Astrocyte of the spinal cord (primary cell): Measurements from ENCODE around the gene SMIM33.

ENCODE experiments used
- DNase-seq: peaks from one replicate; pipeline ENCODE4 v3.0.0; 2011; ENCODE audit warnings: low read depth, low spot score
- H3K4me3 ChIP-seq: 2 replicates; pipeline ENCODE4 v1.5.1; 2011; ENCODE audit warnings: low read depth, mild to moderate bottlenecking, low read length, moderate library complexity
- in situ Hi-C: cut with HindIII; loops from 2 replicates; pipeline ENCODE4 v1.10.0; 2017; ENCODE audit warnings: low sequenced_read_pairs
- TF ChIP-seq, protein P1 (sequence below): IDR thresholded peaks from 2 replicates; pipeline ENCODE4 v1.5.1; 2012; ENCODE audit warnings: low read depth, mild to moderate bottlenecking, low read length, inconsistent platforms

The SMIM33 gene

DNA sequence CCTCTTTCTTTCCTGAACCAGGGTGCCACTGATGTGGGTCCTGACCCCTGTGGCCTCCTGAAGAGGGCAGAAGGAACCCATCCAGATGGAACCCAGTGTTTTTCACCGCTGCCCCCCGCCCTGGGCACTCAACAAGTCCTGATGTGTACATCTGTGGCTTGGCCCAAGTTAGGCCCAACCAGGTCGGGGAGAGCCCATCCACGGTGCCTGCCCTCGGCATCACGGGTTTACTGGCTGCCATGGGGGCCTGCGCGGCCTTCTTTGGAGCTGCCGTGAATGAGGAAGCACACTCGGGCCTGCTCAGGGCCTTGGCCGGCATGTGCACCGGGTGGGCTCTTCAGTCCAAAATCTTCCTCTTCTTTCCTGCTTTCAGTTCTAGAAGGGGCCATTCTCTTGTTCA lies 14.0 kb upstream of the SMIM33 start:
- in situ Hi-C loops, result no loop called here
- no peak for DNase-seq
- H3K4me3 ChIP-seq, result no peak overlapping the region
- TF ChIP-seq, protein P1, sequence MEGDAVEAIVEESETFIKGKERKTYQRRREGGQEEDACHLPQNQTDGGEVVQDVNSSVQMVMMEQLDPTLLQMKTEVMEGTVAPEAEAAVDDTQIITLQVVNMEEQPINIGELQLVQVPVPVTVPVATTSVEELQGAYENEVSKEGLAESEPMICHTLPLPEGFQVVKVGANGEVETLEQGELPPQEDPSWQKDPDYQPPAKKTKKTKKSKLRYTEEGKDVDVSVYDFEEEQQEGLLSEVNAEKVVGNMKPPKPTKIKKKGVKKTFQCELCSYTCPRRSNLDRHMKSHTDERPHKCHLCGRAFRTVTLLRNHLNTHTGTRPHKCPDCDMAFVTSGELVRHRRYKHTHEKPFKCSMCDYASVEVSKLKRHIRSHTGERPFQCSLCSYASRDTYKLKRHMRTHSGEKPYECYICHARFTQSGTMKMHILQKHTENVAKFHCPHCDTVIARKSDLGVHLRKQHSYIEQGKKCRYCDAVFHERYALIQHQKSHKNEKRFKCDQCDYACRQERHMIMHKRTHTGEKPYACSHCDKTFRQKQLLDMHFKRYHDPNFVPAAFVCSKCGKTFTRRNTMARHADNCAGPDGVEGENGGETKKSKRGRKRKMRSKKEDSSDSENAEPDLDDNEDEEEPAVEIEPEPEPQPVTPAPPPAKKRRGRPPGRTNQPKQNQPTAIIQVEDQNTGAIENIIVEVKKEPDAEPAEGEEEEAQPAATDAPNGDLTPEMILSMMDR, result no peak

DNA sequence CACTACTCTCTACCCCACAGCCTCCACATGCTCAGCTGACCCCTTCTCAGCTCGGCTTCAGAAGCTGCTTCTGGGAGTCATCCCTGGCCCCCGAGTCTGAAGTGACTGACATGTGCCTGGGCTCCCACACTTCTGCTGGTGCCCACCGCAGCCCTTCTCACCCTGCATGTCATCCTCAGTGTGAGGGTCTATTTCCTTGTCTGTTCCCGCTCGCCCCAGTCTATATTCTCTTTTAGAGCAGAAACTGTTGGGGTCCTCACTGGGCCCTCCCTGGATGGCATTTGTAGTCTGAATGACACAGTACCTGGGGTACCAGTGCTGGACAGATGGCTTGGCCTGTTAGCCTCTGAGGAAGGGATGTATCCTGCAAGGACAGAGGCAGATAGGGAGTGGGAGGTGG lies 13.6 kb upstream of the SMIM33 start:
- TF ChIP-seq, protein P1, result no peak
- H3K4me3 ChIP-seq, result no peak overlapping the region
- in situ Hi-C loops, result no loop called here
- no peak for DNase-seq

DNA sequence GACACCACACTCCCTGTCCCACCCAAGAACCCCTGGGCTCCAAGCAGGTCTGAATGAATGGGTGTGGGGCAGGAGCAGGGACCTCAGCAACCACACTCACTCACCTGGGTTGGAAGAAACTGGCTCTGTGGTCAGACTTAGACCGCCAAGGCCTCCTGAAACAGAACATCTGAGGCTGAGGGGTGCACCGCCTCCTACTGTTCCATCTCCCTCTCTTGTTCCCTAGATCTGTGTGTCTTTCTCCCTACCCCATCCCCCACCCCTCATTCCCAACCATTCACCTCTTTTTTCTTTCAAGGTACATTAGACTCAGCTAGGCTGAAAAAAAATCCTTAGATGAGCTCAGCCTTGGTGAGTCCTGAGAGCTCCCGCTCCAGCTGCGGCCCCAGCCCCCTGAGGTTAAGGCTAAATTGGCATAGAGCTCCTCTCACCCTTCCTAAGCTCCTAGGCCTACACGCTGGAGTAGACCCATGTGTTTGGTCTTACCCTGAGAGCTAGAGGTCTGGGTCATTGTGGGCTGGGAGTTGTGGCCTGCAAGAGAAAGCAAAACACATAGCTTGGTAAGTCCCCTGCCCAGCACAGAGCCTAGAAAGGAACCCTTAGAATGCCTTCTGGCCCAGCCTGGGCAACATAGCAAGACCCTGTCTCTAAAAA lies 13.0 kb upstream of the SMIM33 start:
- TF ChIP-seq, protein P1, result no peak
- no peak overlapping the region for H3K4me3 ChIP-seq
- DNase-seq, result no peak
- in situ Hi-C loops, result no loop called here

DNA sequence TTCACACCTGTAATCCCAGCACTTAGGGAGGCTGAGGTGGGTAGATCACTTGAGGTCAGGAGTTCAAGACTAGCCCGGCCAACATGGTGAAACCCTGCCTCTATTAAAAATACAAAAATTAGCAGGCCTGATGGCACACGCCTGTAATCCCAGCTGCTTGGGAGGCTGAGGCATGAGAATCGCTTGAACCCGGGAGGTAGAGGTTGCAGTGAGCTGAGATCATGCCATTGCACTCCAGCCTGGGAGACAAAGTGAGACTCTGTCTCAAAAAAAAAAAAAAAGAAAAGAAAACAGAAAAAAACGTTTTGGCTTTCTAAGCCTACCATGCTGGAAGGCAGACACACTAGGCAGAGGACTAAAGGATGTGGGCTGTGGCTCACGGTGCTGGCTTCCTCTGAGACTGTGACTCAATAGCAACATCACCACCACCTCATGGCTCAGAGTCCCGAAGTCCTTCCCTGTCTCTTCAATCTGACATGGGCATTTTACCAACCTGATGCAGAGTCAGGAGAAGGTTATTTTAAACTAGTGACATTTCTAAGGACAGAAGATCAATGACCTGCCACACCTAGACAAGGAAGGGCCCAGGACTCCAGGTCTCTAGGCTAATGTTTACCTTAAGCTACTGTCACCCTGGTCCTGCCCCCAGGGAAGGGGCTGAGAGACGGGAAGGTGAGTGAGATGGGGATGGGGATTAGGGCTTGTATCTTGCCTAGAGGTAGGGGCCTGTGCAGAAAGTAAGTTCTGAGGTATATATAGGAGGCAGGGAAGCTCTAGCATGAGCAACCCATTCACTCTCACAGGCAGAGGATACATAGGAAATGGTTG lies 12.0 kb upstream of the SMIM33 start:
- peak; percentile 91 for DNase-seq
- in situ Hi-C loops, result no loop called here
- no peak overlapping the region for H3K4me3 ChIP-seq
- TF ChIP-seq, protein P1, result no peak

DNA sequence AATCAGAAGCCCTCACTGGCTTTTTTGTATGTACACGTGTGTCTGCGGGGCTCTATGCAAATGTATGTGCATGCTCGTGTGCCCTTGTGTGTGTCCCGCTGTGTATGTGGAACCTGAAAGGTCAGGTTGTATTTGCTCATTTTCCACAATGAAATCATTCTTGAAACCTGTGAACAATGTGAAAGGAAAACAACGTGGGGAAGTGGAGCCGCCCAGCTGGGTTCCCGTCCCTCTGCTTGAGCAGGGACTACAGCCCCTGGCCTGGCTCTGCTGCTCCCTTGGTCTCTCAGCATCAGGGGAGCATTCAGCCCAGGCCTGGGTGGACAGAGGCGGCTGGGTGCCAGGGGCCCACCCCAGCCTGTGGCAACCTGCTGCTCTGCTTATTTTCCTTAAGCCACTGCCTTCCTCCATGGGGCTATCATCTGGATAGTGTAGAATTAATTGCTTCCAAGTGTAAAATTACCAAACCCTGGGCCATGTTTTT lies 11.3 kb upstream of the SMIM33 start:
- no peak overlapping the region for H3K4me3 ChIP-seq
- DNase-seq, result peak; percentile 83
- TF ChIP-seq, protein P1, result no peak
- in situ Hi-C loops, result no loop called here

DNA sequence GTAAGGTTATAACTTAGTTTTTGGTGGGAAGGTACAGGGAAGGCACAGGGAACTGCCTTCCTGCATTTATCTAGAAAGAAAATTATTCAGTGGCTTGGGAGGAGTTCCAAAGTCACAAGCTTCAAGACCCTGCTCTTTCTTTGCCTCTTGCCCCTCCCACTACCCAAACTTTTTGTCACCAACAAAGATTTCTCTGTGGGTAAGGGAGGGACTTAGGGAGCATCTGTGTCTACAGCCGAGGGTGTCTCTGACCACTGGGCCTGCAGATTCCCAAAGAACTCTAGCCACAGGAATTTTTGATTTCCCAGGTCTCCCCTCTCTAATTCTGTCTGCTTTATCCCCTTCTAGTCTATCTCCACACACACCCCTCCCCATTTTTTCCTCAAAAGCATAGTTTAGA lies 10.3 kb upstream of the SMIM33 start:
- DNase-seq, result peak; percentile 22
- H3K4me3 ChIP-seq, result no peak overlapping the region
- TF ChIP-seq, protein P1, result no peak
- in situ Hi-C loops, result no loop called here
